GM18507 (cell line): ENCODE results near the gene RETN.
A peak's percentile ranks its signal among the peaks of the same experiment; 100 is the strongest.

Experiments used
- DNase-seq: peaks from one replicate; pipeline ENCODE4 v3.0.0; 2011; ENCODE audit warnings: low read depth; ENCODE audit not compliant: insufficient read length; ENCODE audit errors: extremely low spot score
- FAIRE-seq: peaks from 2 replicates; lab custom pipeline; 2011; peaks lifted over from hg19 to GRCh38; lab: Jason Lieb, UNC

Gene RETN

DNA sequence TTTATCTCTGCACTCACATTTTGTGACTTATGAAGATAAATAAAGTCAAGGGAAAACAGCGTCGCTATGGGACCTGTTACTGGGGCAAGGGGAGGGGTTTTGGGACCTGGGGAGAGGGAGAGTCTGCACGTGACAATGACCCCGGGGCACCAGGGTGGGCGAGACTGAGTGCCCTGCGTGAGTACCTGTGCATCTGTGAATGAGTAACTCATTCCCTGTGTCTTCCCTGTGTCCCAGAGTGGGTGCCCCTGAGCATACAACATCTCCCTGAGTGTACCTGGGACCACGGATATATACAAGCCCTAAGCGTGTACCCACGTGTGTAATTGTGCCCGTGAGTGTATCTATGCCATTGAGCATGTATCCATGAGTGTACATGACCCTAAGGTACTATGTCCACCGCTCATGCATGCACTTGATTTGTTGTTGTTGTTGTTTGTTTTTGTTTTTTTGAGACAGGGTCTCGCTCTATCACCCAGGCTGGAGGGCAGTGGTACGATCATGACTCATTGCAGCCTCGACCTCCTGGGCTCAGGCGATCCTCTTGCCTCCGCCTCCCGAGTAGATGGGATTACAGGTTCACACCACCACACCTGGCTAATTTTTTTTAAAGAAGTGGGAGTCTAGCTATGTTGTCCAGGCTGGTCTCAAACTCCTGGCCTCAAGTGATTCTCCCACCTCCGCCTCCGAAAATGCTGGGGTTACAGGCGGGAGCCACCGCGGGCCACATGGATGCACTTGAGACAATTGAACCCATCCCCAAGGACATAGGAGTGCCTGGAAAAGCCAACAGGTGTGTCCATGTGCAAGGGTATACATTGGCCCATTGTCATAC lies 11.1 kb downstream of the RETN start:
- no peak for FAIRE-seq
- DNase-seq: no peak

DNA sequence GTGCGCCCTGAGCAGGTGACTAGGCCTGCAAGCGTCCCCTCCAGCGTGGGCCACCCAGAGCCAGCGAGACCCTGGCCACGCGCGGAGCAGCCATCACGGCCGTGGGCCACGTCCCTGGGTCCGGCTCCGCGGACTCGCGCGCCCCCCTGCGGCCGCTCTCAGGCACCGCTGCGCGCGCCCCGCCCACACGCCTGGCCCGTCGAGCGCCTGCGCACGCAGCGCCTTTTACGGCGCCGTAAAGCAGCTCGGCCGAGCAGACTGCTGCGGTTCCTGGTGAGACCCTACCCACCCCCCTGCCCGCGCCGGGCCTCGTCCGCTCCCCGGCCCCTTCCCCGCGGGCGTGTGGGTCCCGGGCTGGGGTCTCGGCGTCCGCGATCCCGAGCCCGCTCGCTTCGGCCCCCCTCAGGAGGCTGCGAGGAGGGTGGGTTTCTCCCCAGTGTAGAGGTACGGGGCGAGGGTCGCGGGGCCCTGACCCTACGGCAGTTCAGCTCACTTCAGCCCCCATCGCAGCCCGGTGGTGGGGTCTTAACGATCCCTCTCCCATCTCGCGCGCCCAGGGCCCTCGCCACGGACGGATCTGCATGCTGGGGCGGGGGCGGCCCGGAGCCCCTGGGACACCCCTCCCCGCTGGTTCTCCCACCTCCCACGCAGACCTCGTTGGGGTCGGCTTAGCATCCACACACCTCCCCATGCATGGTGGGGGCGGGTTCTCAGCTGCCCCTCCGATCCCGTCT lies 11.9 kb downstream of the RETN start, which contains the start of gene TRAPPC5:
Gene TRAPPC5, plus strand, starts transcription at position 228 of the 734 bp plus-strand sequence. CDS start 1,421 bp downstream, outside the sequence.
- DNase-seq (peak; percentile 76), FAIRE-seq (peak; percentile 86)

DNA sequence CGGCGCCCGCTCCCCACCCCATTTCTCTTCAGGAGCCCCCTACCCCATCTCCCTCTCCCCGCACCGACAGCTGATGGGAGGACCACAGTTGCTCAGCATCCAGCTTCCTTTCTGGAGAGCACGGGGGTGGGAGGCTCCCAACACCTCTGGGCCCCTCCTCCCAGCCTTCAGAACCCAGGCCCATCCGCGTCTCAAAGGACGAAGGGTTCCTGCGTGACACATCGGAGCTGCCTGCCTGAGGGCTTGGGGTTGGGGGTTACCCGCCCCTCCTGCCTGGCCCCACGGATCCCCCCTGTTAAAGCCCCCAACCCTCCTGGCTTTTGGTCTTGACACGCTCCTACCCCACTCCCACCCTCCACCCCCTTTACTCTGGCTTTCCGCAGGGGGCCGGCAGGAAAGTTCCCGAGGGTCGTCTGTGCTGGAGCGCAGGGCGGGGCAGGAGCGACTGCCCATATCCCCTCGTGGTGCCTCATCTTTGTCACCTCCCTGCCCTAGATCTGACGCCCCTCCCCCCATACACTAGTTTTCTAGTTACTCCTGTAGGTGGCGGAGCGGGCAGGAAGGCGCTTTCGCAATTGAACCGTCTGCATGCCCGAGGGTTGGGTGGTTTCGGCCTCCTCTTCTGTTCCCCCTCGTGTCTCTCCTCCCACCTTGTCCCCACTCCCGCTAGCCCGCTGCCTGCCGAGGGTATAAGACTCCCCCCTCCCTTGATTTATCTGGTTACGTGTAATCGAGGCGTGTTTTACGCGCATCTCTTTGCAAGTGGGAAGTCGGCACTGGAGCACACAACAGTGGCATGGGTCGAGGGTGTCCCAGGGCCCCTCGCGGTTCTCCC lies 12.7 kb downstream of the RETN start:
- peak; percentile 88 for FAIRE-seq
- no peak for DNase-seq

DNA sequence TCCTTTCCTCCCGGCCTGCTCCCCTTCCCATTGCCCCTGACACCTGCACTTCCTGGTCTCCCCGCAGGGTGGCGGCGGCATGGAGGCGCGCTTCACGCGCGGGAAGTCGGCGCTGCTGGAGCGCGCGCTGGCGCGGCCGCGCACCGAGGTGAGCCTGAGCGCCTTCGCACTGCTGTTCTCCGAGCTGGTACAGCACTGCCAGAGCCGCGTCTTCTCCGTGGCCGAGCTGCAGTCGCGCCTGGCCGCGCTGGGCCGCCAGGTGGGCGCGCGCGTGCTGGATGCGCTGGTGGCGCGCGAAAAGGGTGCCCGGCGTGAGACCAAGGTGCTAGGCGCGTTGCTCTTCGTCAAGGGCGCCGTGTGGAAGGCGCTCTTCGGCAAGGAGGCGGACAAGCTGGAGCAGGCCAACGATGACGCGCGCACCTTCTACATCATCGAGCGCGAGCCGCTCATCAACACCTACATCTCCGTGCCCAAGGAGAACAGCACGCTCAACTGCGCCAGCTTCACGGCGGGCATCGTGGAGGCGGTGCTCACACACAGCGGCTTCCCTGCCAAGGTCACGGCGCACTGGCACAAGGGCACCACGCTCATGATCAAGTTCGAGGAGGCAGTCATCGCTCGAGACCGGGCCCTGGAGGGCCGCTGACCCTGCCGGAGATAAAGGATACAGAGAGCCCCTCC lies 13.5 kb downstream of the RETN start:
- FAIRE-seq (no peak), DNase-seq (no peak)

DNA sequence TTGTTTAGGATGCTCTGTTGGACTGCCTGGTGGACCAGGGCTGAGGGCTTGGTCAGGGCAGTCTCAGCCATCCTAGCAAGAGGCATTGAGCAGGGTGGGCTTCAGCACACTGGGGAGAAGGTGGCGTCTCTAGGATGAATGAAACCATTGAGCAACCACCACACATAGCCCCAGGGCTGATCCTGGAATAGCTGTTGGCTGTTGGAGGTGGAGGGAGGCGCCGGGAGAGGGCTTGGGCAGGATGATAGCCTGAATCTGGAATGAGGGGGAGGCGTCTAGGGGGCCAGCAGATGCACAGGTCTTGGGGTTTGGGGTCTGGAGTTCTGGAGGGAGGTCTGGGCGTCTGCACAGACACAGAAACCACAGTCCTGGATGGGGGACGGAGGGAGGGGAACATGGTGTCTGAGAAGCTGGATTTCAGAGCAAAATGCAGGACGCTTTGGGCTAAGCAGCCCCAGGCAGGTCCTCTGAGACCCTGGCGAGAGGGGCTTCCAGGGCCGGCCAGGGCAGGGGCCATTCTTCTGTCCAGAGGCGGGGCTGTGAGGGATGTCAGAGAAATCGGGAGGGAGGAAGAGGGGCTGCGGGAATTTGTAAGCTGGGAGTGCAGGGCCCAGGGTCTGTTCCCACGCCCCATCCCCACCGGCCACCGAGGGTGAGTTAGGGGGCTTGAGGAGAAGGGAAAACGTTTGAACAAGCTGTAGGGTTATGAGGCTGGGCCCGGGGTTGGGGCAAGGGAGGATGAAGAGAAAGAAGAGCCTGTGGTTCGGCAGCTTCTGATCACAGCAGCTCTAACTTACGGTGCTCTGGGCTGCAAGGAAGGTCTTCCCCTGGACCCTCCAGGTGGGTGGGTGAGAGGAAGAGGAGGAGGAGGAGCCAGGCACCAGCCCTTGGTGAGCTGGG lies 16.9 kb downstream of the RETN start:
- FAIRE-seq (no peak), DNase-seq (no peak)

DNA sequence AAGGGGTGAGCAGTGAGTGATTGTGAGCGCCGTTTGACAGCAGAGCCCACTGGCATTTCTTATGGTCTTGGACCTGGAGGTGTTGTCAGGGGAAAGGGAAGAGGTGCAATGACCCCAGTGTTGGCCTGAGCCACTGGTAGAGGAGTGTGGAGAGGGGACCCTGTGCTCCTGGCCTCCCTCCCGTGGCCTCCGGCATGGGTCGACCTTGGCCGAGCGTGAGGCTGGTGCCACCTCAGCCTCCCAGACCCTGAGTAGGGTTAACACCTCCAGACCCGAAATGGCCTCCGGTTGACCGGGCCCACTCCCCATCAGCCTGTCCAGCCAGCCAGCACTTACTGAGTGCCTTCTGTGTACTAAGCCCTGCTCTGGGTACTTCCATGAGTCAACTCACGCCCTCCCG lies 18.3 kb downstream of the RETN start:
- no peak for DNase-seq
- FAIRE-seq: no peak

DNA sequence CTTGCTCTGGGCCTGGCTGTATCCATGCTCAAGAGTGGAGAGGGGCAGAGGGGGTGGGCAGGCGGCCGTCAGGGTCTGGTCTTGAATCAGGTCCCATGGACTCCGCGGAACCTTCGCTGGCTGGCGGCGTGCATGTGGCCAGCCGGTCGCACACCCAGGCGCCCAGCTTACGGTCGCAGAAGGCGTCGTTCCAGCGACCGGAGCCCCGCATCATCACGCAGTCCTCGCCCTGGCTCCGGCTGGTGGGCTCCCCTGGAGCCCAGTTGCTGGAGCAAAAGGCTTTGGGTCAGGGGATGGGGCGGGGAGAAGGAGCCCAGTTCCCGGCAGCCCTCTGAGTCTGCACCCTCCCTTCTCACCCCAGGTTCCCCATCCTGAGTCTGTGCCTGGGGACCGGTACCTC lies 20.3 kb downstream of the RETN start:
- no peak for FAIRE-seq
- DNase-seq: no peak

DNA sequence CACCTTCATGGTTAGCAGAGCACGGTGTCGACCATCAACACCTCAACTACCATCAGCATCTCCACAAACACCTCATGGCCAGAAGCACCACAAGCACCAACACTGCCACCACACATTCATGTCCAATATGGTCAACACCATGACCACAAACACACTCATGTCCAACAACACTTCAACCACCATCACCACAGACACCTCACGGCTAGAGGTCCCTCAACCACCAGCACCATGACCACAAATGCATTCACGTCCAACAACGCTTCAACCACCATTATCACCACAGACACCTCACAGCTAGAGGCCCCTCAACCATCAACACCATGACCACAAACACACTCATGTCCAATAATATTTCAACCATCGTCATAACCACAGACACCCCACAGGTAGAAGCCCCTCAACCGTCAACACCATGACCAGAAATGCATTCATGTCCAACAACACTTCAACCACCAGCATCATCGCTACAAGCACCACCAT lies 22.0 kb downstream of the RETN start:
- FAIRE-seq (peak; percentile 93), DNase-seq (no peak)

DNA sequence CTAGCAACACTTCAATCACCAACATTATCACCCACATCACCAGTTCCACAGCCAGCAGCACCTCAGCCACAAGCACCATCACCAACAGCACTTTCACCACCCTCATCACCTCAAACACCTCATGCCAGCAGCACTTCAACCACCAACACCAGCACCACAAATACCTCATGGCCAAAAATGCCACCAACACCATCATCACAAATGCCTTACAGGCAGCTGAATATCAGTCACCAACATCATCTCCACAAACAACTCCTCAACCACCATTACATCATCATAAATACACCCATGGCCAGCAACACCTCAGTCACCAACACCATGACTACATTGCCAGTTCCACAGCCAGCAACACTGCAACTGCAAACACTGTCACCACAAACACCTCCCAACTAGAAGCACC lies 22.6 kb downstream of the RETN start:
- FAIRE-seq (no peak), DNase-seq (no peak)

DNA sequence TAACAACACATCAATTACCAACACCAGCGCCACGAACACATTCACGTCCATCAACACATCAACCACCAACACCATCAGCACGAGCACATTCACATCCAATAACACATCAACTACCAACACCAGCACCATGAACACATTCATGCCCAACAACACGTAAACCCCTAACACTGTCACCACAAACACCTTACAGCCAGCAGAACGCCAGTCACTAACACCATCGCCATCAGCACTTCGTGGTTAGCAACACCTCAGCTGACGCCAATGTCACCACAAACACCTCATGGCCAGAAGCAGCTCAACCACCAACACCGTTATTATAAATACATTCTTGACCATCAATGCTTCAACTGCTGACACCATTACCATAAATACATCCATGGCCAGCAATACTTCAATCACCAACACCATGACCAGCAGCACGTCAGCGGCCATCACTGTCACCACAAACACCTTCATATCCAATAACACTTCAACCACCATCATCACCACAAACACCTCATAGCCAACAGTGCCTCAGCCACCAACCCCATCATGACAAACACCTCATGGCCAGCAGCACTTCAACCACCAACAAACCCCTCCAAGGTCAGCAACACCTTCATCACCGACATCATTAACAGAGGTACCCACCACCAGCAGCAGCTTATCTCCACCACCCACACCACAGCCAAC lies 23.7 kb downstream of the RETN start:
- DNase-seq (no peak), FAIRE-seq (peak; percentile 18)

DNA sequence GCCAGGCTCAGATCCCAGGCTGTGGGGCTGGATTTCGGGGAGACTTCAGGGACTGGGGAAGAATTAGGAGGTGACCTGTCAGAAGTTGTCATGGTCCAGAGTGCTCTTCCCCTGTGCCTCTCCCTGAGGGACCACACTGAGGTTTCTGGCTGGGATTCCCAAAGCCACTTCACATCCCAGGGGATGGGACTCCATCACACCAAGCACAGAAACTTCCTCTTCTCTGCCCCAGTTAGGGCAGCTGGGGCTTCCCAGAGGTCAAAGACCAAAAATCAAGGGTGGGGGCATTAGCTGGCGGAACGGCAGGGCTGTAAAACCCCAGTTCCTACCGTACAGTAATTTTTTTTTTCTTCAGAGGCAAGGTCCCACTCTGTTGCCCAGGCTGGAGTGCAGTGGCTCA lies 25.6 kb downstream of the RETN start:
- DNase-seq (no peak), FAIRE-seq (peak; percentile 89)

DNA sequence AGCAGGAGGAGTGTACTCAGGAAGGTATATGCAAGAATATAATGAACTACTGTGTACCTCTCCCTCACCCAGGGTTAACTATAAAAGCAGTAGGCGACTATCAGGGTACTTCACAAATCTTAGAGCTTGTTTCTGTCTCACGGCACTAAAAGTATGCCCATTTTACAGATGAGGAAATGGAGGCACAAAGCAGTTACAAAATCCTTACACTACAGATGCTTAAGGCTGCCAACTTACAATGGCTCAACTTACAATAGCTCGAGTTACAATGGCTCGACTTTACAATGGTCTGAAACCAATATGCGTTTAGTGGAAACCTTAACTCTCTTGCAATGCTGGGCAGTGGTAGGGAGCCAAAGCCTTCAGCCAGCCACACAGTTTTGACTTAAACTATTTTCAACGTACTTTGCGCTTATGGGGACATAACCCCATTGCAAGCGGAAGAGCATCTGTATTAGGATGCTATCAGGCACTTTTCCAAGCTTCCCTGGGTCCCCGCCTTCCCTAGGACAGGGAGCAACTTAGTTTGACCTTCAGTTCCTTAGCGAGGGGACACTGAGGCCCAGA lies 29.0 kb downstream of the RETN start:
- DNase-seq: no peak
- FAIRE-seq: peak; percentile 41

DNA sequence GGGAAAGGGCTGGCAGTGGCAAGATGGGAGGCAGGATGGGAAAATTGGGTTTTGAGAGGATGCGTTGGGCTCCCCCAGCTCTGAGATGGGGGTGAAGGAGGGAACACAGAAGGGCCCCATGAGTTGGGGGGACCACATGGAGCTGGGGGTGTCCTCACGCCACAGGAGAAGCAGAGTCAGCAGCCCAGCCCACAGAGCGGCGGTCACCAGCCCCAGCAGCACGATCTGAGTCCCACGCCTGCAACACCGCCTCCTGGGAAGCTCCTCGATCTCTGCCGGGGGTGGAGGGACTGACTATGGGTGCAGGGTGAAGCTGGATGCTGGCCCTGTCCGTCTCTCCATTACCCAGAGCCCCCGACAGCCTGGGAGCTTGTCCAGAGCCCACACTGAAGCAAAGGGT lies 29.7 kb downstream of the RETN start:
- no peak for DNase-seq
- FAIRE-seq: no peak

DNA sequence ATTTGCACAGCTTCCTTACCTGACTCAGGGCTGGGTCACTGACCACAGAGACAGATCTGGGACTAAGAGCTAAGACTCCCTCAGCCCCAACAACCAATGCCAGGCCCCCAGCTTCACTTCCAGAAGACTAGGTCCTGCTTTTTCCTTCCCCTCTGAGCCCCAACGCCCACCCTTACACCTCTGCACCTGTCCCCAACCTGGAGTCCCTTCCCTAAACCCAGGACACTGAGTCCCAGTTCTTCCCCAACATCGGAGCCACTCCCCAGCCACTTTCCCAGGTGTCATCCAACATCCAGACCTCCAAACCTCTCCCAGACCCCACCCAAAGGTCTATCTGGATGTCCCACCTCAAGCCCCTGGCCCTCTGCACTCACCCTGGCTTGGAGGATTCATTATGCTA lies 30.2 kb downstream of the RETN start:
- FAIRE-seq (no peak), DNase-seq (no peak)

DNA sequence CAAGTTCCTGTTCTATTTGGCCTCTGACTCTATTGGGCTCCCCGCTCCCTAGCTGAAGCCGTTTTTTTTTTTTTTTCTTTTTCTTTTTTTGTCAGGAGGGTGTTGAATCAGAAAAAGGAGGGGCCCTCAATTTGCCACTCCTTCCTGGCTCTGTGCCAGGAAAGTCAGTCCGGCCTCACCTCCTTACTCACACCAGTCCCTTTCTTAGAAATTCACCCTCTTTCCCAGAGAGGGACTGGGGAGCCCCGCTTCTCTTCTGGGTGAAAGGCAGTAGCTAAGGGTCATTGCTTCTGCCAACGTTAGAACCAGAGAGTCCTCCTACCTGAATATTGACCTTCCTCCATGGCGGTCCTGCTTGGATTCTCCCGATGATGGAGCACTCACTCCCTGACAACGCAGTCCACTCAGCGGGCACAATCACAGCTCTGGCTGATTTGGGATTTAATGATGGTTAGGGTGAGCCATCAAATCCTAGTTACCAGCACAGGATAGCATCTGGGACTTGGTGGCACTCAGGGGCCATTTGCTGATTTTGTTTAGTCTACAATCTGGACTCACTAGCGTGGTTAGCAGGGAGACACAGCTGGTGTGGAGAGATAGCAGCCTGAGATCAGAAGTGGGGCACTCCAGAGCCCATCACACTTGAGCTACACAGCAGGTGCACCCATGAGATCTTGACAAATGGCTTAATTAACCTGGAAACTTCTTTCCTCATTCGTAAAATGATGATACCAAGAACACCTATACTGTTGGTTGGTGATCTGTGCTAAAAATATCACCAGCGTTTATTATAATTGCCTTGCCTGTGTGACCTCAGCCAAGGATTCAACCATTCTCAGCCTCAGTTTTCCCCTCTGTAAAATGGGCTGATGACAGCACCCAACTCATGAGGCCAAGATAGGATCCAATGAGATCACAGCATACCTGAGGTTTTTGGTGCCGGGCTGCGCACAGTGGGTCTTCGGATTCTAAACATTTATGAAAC lies 30.9 kb downstream of the RETN start:
- DNase-seq: no peak
- peak; percentile 88 for FAIRE-seq

DNA sequence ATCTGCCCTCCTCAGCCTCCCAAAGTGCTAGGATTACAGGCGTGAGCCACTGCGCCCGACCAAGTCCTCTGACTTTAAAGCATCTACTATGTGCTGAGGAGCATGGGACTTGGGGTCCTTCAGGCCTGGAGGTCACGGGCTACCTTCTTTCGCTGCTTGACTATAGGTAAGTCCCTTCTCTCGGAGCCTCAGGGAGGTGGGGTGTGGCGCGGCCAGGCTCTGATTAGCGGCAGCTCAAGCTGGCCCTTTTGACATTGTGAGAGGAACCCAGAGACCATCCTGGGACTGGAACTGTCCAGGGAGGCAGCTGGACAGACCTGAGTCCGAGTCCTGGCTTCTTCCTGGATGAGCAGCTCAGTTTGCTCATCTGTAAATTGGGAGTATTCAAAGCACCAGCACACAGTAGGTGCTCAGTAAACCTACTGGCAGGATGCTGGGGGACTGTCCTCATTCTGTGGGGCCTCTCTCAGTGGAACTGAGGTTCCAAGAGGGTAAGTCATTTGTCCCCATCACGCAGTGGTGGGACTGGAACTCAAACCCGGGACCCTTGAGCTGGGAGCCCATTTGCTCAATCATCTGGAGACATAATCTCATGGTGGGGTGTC lies 32.3 kb downstream of the RETN start:
- DNase-seq: no peak
- FAIRE-seq: no peak
